Stimulated activated CD8-positive, alpha-beta memory T cell treated with anti-CD3 and anti-CD28 coated beads, Interleukin-12 subunit alpha, Interleukin-12 subunit beta, amount 100 ng/mL, for 4 hours (primary cell): Measurements from ENCODE around the gene FKBP5.
"Not testable (repeated sequence)": the region's sequence is repeated elsewhere in the genome, so short reads cannot be mapped to it uniquely, and the experiment has no call there.

Experiments
- DNase-seq: peaks from one replicate; pipeline ENCODE4 v3.0.0-alpha.2; 2020; ENCODE audit warnings: low read depth

FKBP5 gene

GRCh38 chr6:35688605-35689322, at the start of gene FKBP5:
Gene FKBP5, minus strand, starts transcription at chr6:35688915. Its CDS starts 46,091 bp downstream, at chr6:35642824.
- peak; percentile 83 for DNase-seq

- no peak for DNase-seq
Measured at GRCh38 chr6:35737413-35738211, 48.9 kb upstream of the FKBP5 start.

- DNase-seq = no peak
Measured at GRCh38 chr6:35736982-35737412, 48.3 kb upstream of the FKBP5 start, which contains the start of gene ARMC12. Gene ARMC12, plus strand, starts transcription at chr6:35737032. Its CDS starts 77 bp downstream, at chr6:35737109.

- DNase-seq = peak; percentile 58
Measured at GRCh38 chr6:35736253-35736894, 47.7 kb upstream of the FKBP5 start.

- DNase-seq = no peak
Measured at GRCh38 chr6:35735452-35735851, 46.7 kb upstream of the FKBP5 start.

GRCh38 chr6:35734319-35734718, 45.6 kb upstream of the FKBP5 start:
- not testable (repeated sequence) for DNase-seq

- DNase-seq = no peak
Measured at GRCh38 chr6:35733633-35734032, 44.9 kb upstream of the FKBP5 start.

- DNase-seq = peak; percentile 88
Measured at GRCh38 chr6:35731736-35732532, 43.2 kb upstream of the FKBP5 start.

- peak; percentile 87 for DNase-seq
Measured at GRCh38 chr6:35731414-35731735, 42.7 kb upstream of the FKBP5 start.

GRCh38 chr6:35730745-35731413, 42.2 kb upstream of the FKBP5 start:
- no peak for DNase-seq

GRCh38 chr6:35729722-35730121, 41.0 kb upstream of the FKBP5 start:
- no peak for DNase-seq

- DNase-seq = no peak
Measured at GRCh38 chr6:35728683-35729678, 40.3 kb upstream of the FKBP5 start.

- peak; percentile 78 for DNase-seq
Measured at GRCh38 chr6:35727935-35728682, 39.4 kb upstream of the FKBP5 start.

GRCh38 chr6:35727231-35727934, 38.7 kb upstream of the FKBP5 start:
- DNase-seq = no peak

- DNase-seq = no peak
Measured at GRCh38 chr6:35725721-35726438, 37.2 kb upstream of the FKBP5 start.

GRCh38 chr6:35725081-35725708, 36.5 kb upstream of the FKBP5 start:
- DNase-seq = no peak

- DNase-seq = no peak
Measured at GRCh38 chr6:35724471-35724870, 35.8 kb upstream of the FKBP5 start.

GRCh38 chr6:35724059-35724458, 35.3 kb upstream of the FKBP5 start:
- no peak for DNase-seq
